Posterior cingulate gyrus (tissue), 11 donors: Measurements from ENCODE around the gene TMEM258.

Experiments used
- DNase-seq, 10 donors: peaks; one replicate each; pipeline versions ENCODE4 v3.0.0 to v3.0.0-alpha.2; 2020 to 2021; ENCODE audit warnings: mixed read lengths in 3 of 10
- intact Hi-C: fragments of 100-400 bp; cut with DNase I; formaldehyde crosslinking; loops from one replicate; pipeline ENCODE4 v1.15.1; 2023

The TMEM258 gene

DNA sequence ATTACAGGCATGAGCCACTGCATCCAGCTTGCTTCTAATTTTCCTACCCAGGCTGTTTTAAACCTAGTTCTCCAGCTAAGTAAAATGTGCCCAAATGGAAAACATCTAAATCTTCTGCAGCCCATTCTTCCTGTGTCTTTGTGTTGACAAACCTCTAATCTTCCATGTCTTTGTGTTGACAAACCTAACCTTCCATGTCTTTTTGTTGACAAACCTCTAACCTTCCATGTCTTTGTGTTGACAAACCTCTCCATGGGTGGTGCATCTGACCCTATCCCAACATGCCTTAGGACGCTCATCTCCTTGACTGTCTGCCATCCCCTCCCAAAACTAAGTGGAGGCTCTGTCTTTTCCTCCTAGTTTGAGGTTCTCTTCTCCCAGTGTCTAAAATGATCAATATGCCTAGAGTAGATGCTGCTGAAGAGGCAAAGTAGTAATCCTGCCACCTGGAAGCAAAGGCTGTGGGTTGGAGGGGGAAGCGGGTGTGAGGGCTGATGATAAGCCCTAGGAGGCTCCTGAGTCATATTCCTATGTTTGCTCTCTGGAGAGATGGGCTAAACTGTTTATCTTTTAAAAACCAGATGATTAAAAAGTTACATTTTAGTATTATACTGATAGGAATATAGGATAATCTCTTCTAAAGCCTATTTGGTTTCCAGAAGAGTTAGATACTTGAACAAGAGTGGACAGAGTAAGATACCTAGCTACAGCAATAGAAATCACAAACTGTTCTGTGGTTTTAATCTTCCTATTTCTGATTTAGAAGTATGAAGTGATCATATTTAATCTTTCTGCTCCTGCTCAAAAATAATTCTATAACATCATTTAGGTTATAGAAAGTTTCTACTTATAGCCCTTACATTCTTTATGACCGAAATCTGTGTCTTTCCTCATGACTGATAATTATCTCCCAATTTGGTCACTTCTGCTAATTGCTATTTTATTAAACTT, 8.2 kb upstream of the TMEM258 start:
- no peak for DNase-seq
- intact Hi-C loops: loop anchor here (5.0 kb wide), 1 partner anchor 52 kb away; no protein-coding TSS in a partner anchor

DNA sequence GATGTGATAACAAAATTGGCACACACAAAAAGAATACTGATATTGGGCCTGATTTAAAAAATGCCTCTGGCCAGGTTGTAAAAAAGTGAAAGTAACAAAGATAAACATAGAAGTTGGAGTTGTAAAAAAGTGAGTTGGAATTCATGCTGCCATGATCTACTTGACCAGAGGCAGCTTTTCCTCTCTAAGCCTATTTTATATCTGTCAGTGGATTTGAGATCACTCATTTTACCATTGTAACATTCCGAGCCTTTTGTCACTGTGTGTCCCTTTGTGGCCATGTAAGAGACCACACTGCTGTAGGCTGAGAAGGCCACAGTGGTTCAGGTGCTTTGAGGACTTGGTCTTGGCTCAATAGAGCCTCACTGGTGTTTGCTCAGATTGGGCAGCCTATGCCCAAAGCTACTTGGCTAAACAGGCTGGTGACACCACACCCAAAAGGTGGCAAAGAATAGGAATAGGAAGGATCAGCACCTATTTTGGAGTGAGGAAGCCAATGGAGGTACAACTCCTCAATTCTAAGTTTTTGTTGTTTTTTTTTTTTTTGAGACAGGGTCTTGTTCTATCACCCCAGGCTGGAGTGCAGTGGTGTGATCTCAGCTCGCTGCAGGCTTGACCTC, 7.4 kb upstream of the TMEM258 start:
- no peak for DNase-seq
- intact Hi-C loops: loop anchor here (5.0 kb wide), 1 partner anchor 53 kb away; no protein-coding TSS in a partner anchor

DNA sequence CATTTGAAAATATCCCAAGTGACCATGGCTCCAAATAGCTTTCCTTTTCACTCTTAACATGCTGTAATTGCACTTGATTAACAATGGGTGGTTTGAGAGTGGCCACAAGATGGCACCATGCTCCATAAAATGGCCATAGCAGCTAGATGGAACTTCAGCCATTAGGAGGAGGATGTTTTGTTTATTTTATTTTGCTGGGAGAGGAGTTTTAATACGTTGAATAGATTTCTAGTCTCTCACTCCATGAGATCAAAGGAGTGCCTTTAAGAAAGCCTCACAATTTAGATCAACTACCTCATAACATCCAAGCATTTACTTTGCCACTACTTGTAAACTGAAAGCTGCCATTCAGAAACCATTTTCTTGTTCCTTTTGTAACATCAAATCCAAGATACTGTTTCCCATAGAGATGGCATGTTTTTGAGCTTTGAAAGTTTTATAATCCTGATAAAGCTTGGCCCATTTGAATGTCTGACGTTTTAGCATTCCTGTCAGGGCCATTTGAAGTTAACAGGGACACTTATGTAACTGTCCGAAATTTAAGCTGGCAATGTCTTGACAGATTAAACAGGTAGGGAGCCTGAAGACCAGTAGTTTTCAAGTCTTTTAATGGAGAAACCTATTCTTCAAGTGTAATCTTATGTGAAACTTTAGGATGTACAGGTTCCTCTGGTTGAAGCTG, 5.0 kb upstream of the TMEM258 start:
- intact Hi-C loops: loop anchor here (2.0 kb wide), 2 partner anchors 149 to 285 kb away; no protein-coding TSS in a partner anchor

GRCh38 chr11:61795876-61796526, 3.6 kb upstream of the TMEM258 start:
- intact Hi-C loops: loop anchor here (2.0 kb wide), 3 partner anchors 151 to 313 kb away; no protein-coding TSS in a partner anchor
- DNase-seq: no peak

More for the DNA sequence above, 5.0 kb upstream of the TMEM258 start:
- DNase-seq: peak in 6 of 10 donors; percentile 80 to 94 (median 84)

DNA sequence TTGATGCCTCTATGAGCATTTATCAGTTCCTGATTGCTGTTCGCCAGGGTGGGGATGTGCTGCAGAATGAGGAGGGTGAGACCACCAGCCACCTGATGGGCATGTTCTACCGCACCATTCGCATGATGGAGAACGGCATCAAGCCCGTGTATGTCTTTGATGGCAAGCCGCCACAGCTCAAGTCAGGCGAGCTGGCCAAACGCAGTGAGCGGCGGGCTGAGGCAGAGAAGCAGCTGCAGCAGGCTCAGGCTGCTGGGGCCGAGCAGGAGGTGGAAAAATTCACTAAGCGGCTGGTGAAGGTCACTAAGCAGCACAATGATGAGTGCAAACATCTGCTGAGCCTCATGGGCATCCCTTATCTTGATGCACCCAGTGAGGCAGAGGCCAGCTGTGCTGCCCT, 3.1 kb upstream of the TMEM258 start:
- intact Hi-C loops: loop anchor here (2.0 kb wide), 1 partner anchor 313 kb away; no protein-coding TSS in a partner anchor
- no peak for DNase-seq

GRCh38 chr11:61794579-61794978, 2.2 kb upstream of the TMEM258 start:
- intact Hi-C loops: loop anchor here (2.0 kb wide), 1 partner anchor 314 kb away; no protein-coding TSS in a partner anchor
- DNase-seq: no peak

DNA sequence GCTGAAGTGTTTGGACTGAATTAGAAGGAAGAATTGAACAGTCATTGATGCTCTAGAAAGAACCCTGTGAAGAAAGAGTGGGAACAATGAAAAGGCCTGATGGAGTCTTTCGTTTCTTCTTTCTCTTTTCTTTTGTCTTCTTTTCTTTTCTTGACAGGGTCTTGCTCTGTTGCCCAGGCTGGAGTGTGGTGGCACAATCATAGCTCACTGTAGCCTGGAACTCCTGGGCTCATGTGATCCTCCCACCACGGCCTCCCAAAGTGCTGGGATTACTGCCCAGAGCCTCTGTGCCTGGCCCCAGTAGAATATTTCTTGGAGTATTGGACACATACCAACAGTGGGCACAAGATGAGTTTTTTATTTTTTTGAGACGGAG, 1.4 kb upstream of the TMEM258 start:
- intact Hi-C loops: loop anchor here (2.0 kb wide), 1 partner anchor 315 kb away; no protein-coding TSS in a partner anchor
- no peak for DNase-seq

DNA sequence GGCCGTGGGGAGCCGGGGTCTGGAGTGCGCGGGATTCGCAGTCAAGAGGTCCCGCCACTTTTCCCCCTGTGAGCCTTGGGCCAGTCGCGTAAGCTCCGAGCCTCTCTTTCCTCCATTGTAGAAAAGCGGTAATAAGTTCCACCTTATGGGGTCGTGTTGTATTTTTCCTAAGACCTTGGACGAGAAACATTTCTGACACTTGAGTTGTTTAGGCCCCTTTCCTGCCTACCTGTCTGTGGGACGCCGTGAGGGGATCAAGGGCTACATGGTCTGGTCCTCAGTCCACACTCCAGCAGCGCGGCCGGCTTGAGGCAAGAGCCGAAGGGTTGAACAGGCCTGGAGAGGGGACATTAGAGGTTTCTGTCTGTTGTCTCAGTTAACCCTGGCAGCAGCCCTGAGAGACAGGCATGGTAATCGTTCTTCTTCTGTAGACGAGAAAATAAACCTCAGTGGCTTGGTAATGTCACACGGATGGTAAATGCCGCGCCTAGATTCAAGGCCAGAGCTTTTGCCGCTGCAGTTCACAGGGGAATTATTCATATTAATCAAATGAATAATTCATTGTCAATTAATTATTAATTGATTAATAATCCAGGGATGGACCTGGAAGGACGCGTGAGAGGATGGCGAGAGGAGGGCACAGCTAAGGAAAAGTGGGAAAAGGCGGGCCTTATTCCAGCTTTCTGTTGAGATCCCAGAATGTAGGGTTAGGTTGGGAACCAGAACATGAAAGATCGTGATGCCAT, 857 bp upstream of the TMEM258 start:
- intact Hi-C loops: no loop called here
- peak in 1 of 10 donors; percentile 85 for DNase-seq

DNA sequence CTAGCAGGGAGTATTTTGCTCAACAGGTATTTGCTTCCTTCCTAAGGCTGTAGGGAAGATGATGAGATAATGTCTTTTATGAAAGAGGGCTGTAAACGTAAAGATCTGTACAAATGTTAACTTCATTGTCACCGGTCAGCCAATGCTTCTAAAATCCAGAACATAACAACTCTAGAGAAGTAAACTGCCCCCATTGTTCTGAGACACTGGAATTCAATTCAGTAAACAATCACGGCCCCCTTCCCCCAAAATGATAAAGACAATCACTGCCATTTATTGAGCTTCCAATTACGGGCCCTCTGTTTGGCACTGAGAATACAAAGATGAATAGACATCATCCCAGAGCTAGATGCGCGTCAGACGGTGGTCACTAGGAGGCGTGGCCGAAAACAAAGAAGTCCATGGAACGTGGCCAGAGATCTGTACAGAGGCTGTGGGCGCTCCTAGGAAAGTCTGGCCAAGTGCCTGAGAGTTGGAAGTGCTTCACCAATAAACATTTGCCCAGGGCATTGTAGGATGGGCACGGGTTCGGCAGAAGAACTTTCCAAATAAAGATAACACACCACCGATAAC, 576 bp downstream of the TMEM258 start:
- intact Hi-C loops: no loop called here
- peak; percentile 58 to 97 (median 84) for DNase-seq

GRCh38 chr11:61787928-61788491, 4.4 kb downstream of the TMEM258 start:
- intact Hi-C loops: loop anchor here (2.0 kb wide), 1 partner anchor 41 kb away; no protein-coding TSS in a partner anchor
- DNase-seq: peak in 6 of 10 donors; percentile 55 to 93 (median 57)

GRCh38 chr11:61785837-61786402, 6.5 kb downstream of the TMEM258 start:
- DNase-seq: peak in 3 of 10 donors; percentile 7 to 77 (median 73)
- intact Hi-C loops: no loop called here

GRCh38 chr11:61784506-61784805, 7.9 kb downstream of the TMEM258 start:
- DNase-seq: peak in 3 of 10 donors; percentile 8 to 69 (median 67)
- intact Hi-C loops: no loop called here

DNA sequence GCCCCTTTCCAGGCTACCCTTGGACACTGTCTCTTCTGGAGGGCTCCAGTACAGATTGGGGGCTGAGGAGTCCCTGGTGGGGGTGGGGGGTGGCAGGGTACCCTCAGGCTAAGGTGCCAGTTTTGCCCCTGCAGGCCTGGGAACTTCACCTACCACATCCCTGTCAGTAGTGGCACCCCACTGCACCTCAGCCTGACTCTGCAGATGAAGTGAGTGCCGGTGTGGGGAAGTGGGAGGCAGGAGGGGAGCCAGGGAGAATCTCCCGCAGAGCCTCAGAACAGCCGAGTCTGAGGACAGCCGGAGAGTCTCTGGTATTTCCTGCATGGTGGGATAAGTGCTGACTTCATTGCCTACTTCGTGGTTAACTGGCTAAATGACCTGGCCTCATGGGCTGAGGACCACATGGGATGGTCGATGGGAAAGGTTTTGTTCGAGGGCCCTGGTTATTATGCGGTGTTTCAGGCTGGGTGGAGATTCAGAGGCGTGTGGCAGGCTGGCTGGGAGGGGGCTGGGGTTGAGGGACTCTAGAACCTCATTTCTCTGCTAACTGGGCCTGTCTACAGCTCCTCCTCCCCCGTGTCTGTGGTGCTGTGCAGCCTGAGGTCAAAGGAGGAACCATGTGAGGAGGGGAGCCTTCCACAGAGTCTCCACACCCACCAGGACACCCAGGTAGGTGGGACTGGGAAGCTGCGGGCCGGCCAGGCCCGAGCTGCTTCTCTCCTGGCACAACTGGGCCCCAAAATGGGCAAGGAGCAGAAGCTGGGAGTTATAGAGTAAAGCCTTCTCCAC, 8.5 kb downstream of the TMEM258 start:
- intact Hi-C loops: no loop called here

DNA sequence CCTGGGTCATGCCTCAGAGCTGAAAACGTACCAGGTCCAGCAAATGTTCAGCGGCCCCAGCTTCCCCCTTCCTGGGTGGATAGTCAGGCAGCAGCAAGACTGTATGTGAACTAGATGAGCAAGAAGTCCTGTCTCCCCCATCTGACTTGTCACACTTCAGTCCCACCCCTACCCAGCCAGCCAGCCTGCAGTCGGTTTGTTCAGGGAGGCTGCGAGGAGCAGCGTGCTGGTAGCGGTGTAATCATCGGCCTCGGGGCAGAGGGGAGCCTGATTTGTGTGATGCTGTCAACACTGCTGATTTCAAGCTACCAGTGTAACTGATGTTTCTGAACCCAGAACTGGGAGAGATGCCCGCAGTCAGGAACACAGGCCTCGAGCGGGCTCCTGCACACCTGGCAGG, 9.6 kb downstream of the TMEM258 start:
- intact Hi-C loops: no loop called here
- peak in 3 of 10 donors; percentile 35 to 67 (median 47) for DNase-seq

More for the DNA sequence above, 8.5 kb downstream of the TMEM258 start:
- DNase-seq: peak in 2 of 10 donors; percentile 55 to 58

DNA sequence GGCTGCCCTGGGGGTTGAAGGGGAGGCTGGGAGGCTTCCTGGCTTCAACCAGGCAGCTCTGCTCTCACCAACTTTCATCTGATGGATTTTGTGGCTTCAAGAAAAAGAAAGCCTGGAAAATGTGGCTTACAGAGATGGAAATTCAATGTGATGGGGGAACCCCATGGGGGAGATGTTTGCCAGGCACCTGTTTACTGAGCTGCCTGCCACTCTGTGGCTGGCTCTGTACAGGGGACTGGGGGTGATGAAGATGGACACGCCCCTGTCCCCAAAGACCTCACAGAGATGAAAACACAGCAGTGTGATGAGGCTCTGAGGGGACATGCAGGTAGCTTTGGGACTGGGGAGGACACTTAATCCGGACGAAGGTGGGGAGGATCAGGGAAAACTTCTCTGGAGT, 10.1 kb downstream of the TMEM258 start:
- DNase-seq: peak in 1 of 10 donors; percentile 16
- intact Hi-C loops: no loop called here

DNA sequence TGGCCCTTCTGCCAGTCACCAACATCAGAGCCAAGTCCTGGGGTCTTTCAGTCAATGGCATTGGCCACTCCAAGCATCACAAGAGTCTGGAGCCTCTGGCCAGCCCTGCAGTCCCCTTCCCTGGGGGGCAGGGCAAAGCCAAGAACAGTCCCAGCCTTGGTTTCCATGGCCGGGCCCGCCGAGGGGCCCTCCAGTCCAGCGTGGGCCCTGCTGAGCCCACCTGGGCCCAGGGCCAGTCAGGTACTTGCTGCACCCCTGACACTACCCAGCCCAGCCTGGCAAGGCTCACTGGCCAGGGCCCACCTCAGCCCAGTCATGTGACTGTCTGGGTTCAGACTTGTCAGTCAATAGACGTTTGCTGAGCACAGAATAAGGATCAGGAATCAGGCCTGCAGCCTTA, 10.8 kb downstream of the TMEM258 start:
- intact Hi-C loops: no loop called here

GRCh38 chr11:61780581-61781162, 11.7 kb downstream of the TMEM258 start:
- DNase-seq: peak in 2 of 10 donors; percentile 55 to 68
- intact Hi-C loops: no loop called here

More for the DNA sequence above, 10.8 kb downstream of the TMEM258 start:
- peak in 3 of 10 donors; percentile 52 to 78 (median 70) for DNase-seq
